ENCODE data around the gene LMTK2.

DNA sequence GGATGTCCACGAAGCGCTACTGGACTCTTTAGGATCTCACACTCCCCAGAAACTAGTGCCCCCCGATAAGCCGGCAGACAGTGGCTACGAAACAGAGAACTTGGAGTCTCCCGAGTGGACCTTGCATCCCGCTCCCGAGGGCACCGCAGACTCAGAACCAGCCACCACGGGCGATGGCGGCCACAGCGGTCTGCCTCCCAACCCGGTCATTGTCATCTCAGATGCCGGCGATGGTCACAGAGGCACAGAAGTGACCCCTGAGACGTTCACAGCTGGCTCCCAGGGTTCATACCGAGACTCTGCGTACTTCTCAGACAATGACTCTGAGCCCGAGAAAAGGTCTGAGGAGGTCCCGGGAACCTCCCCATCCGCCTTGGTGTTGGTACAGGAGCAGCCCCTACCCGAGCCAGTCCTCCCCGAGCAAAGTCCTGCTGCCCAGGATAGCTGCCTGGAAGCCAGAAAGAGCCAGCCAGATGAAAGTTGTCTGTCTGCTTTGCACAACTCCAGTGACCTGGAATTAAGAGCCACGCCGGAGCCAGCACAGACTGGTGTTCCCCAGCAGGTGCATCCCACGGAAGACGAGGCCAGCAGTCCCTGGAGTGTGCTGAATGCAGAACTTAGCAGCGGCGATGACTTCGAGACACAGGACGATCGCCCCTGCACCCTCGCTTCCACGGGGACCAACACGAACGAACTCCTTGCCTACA lies 87.0 kb downstream of the LMTK2 start:
- TF ChIP-seq CTCF (conservative IDR thresholded peaks at IDR 0.05; ENCODE audit: low read length) (no peak), EZH2phosphoT487 (IDR thresholded peaks at IDR 0.05; ENCODE audit: borderline replicate concordance, low read depth, low read length) (no peak)

Data from OCI-LY7 (cell line).